MG63 (cell line): ENCODE results near the gene ADAMTS15. TPM values are rescaled to one million over a fixed set of nuclear protein-coding genes. Genes with fewer than 3 reads are reported as not detected.
"Not testable (repeated sequence)": the region's sequence is repeated elsewhere in the genome, so short reads cannot be mapped to it uniquely, and the experiment has no call there.

Experiments used
- DNase-seq: peaks from one replicate; pipeline ENCODE4 v3.0.0-alpha.2; 2020
- H3K27me3 ChIP-seq: fragments of 250-450 bp; sonication (Bioruptor Pico); 2 replicates; pipeline ENCODE4 v1.5.1; 2020; ENCODE audit warnings: mild to moderate bottlenecking, moderate library complexity
- H3K36me3 ChIP-seq: fragments of 250-450 bp; sonication (Bioruptor Pico); 2 replicates; pipeline ENCODE4 v1.5.1; 2020; ENCODE audit warnings: mild to moderate bottlenecking, moderate library complexity
- H3K4me3 ChIP-seq: fragments of 250-450 bp; sonication (Bioruptor Pico); 2 replicates; pipeline ENCODE4 v1.5.1; 2020; ENCODE audit warnings: mild to moderate bottlenecking, moderate library complexity
- H3K9me3 ChIP-seq: fragments of 250-450 bp; sonication (Bioruptor Pico); 2 replicates; pipeline ENCODE4 v1.5.1; 2020; ENCODE audit warnings: mild to moderate bottlenecking, moderate library complexity
- total RNA-seq: library from RNA; depleted of rRNA; stranded (reverse); fragments of >200 nt; shearing (Covaris generic); gene quantifications from 2 replicates; pipeline ENCODE4 v1.2.3, GENCODE V29; 2014; ENCODE audit warnings: low replicate concordance

The ADAMTS15 gene
- total RNA-seq, 1 experiment from 2014 or later: 1.2 TPM

GRCh38 chr11:130427581-130428315, 20.7 kb upstream of the ADAMTS15 start:
- no peak for DNase-seq
- Histone ChIP-seq H3K27me3 (peaks cover 31% of the 10 kb centered on the region), H3K4me3 (peak overlapping the region; percentile 21; the same call in 1 of the 2 replicates), H3K9me3 (no peaks in the 10 kb centered on the region), H3K36me3 (no peaks in the 10 kb centered on the region)

- no peak for DNase-seq
- Histone ChIP-seq H3K36me3 (no peaks in the 10 kb centered on the region), H3K9me3 (no peaks in the 10 kb centered on the region), H3K27me3 (peaks cover 31% of the 10 kb centered on the region), H3K4me3 (peak within 1 kb of the TSS; percentile 21; the same call in 1 of the 2 replicates)
Measured at GRCh38 chr11:130428316-130429119, 19.9 kb upstream of the ADAMTS15 start, which contains the start of gene ADAMTS8. Gene ADAMTS8, minus strand, starts transcription at chr11:130428609. Its CDS starts 323 bp downstream, at chr11:130428286.

GRCh38 chr11:130429120-130429681, 19.2 kb upstream of the ADAMTS15 start:
- Histone ChIP-seq H3K27me3 (peaks cover 31% of the 10 kb centered on the region), H3K4me3 (no peak overlapping the region)
- no peak for DNase-seq

GRCh38 chr11:130429983-130430382, 18.5 kb upstream of the ADAMTS15 start:
- no peak for DNase-seq
- Histone ChIP-seq H3K9me3 (no peaks in the 10 kb centered on the region), H3K27me3 (peaks cover 31% of the 10 kb centered on the region), H3K4me3 (no peak overlapping the region), H3K36me3 (no peaks in the 10 kb centered on the region)

More at GRCh38 chr11:130429120-130429681, 19.2 kb upstream of the ADAMTS15 start:
- H3K9me3 ChIP-seq: no peaks in the 10 kb centered on the region
- H3K36me3 ChIP-seq: no peaks in the 10 kb centered on the region

GRCh38 chr11:130431331-130431773, 17.1 kb upstream of the ADAMTS15 start:
- Histone ChIP-seq H3K9me3 (no peaks in the 10 kb centered on the region), H3K27me3 (peaks cover 29% of the 10 kb centered on the region), H3K36me3 (no peaks in the 10 kb centered on the region), H3K4me3 (no peak overlapping the region)
- DNase-seq: peak; percentile 47

- Histone ChIP-seq H3K36me3 (no peaks in the 10 kb centered on the region), H3K9me3 (no peaks in the 10 kb centered on the region), H3K27me3 (peaks cover 24% of the 10 kb centered on the region), H3K4me3 (no peak overlapping the region)
- DNase-seq: no peak
Measured at GRCh38 chr11:130431801-130432200, 16.6 kb upstream of the ADAMTS15 start.

- DNase-seq: no peak
- H3K4me3 ChIP-seq: no peak overlapping the region
- no peaks in the 10 kb centered on the region for H3K9me3 ChIP-seq
- H3K27me3 ChIP-seq: peaks cover 14% of the 10 kb centered on the region
- no peaks in the 10 kb centered on the region for H3K36me3 ChIP-seq
Measured at GRCh38 chr11:130433357-130433756, 15.1 kb upstream of the ADAMTS15 start.

- Histone ChIP-seq H3K4me3 (peak overlapping the region; percentile 46), H3K27me3 (peaks cover 4% of the 10 kb centered on the region; the same call in 1 of the 2 replicates), H3K9me3 (no peaks in the 10 kb centered on the region), H3K36me3 (no peaks in the 10 kb centered on the region)
- DNase-seq: peak; percentile 64
Measured at GRCh38 chr11:130434521-130435223, 13.8 kb upstream of the ADAMTS15 start.

GRCh38 chr11:130435671-130436070, 12.8 kb upstream of the ADAMTS15 start:
- peak; percentile 68 for DNase-seq
- H3K27me3 ChIP-seq: no peaks in the 10 kb centered on the region
- H3K4me3 ChIP-seq: no peak overlapping the region
- no peaks in the 10 kb centered on the region for H3K9me3 ChIP-seq
- no peaks in the 10 kb centered on the region for H3K36me3 ChIP-seq

- H3K4me3 ChIP-seq: no peak overlapping the region
Measured at GRCh38 chr11:130436171-130436570, 12.3 kb upstream of the ADAMTS15 start.

GRCh38 chr11:130437848-130438247, 10.6 kb upstream of the ADAMTS15 start:
- Histone ChIP-seq H3K9me3 (peaks cover 7% of the 10 kb centered on the region), H3K4me3 (no peak overlapping the region), H3K36me3 (no peaks in the 10 kb centered on the region), H3K27me3 (no peaks in the 10 kb centered on the region)
- no peak for DNase-seq

More at GRCh38 chr11:130436171-130436570, 12.3 kb upstream of the ADAMTS15 start:
- DNase-seq: no peak
- H3K27me3 ChIP-seq: no peaks in the 10 kb centered on the region
- no peaks in the 10 kb centered on the region for H3K36me3 ChIP-seq
- H3K9me3 ChIP-seq: peaks cover 3% of the 10 kb centered on the region

GRCh38 chr11:130438401-130439159, 9.9 kb upstream of the ADAMTS15 start:
- H3K36me3 ChIP-seq, DNase-seq, H3K27me3 ChIP-seq, H3K9me3 ChIP-seq, H3K4me3 ChIP-seq: not testable (repeated sequence)

GRCh38 chr11:130439160-130439519, 9.3 kb upstream of the ADAMTS15 start:
- DNase-seq: no peak
- Histone ChIP-seq H3K9me3 (peaks cover 7% of the 10 kb centered on the region), H3K27me3 (no peaks in the 10 kb centered on the region), H3K4me3 (no peak overlapping the region), H3K36me3 (no peaks in the 10 kb centered on the region)

GRCh38 chr11:130439876-130440275, 8.6 kb upstream of the ADAMTS15 start:
- Histone ChIP-seq H3K36me3 (no peaks in the 10 kb centered on the region), H3K27me3 (no peaks in the 10 kb centered on the region), H3K9me3 (peaks cover 7% of the 10 kb centered on the region), H3K4me3 (no peak overlapping the region)
- DNase-seq: no peak

- Histone ChIP-seq H3K36me3 (no peaks in the 10 kb centered on the region), H3K27me3 (no peaks in the 10 kb centered on the region), H3K9me3 (peaks cover 7% of the 10 kb centered on the region), H3K4me3 (no peak overlapping the region)
- no peak for DNase-seq
Measured at GRCh38 chr11:130441719-130442118, 6.7 kb upstream of the ADAMTS15 start.

GRCh38 chr11:130442737-130443136, 5.7 kb upstream of the ADAMTS15 start:
- DNase-seq: peak; percentile 36
- no peaks in the 10 kb centered on the region for H3K36me3 ChIP-seq
- no peaks in the 10 kb centered on the region for H3K27me3 ChIP-seq
- peaks cover 7% of the 10 kb centered on the region for H3K9me3 ChIP-seq
- H3K4me3 ChIP-seq: no peak overlapping the region
